Stimulated activated CD4-positive, alpha-beta T cell treated with anti-CD3 and anti-CD28 coated beads, Interleukin-1b, Interleukin-23, amount 100 ng/mL, for 48 hours (primary cell): Measurements from ENCODE around the gene GPR142.
"Not testable (repeated sequence)": the region's sequence is repeated elsewhere in the genome, so short reads cannot be mapped to it uniquely, and the experiment has no call there.

Experiments
- DNase-seq: peaks from one replicate; pipeline ENCODE4 v3.0.0-alpha.2; 2020

Gene GPR142

DNA sequence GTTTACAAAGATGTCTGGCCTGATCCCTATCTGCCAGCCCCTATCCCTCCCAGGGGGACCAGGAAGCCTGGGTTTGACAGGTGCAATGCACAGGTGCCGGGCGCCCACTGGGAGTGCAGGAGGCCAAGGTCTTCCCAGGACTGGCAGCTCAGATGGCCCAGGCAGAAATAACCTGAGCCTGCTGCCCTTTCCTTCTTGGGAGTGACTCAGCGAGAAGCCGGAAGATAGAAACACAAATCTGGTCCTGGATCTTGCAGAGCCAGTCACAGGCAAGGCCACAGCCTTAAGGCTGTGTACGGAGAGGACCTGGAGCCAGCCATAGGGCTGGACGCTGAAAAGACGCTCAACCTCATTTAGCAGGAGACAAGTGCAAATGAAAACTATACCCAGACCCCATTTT is 27.7 kb downstream of the GPR142 start:
- DNase-seq = no peak

DNA sequence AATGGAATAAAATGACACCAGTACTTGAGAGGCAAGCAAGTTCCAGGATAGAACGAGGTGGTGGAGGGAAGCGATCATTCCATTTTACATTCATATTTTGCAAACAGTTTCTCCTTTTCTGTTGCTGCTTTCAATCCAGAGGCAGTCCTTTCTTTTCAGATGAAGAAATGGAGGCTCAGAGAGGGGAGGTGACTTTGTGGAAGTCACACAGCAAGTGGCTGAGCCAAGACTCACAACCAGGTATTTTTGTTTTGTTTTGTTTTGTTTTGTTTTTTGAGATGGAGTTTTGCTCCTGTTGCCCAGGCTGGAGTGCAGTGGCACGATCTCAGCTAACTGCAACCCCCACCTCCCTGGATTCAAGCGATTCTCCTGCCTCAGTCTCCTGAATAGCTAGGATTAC is 29.3 kb downstream of the GPR142 start:
- no peak for DNase-seq

GRCh38 chr17:74402048-74402447 is 34.7 kb downstream of the GPR142 start:
- no peak for DNase-seq

DNA sequence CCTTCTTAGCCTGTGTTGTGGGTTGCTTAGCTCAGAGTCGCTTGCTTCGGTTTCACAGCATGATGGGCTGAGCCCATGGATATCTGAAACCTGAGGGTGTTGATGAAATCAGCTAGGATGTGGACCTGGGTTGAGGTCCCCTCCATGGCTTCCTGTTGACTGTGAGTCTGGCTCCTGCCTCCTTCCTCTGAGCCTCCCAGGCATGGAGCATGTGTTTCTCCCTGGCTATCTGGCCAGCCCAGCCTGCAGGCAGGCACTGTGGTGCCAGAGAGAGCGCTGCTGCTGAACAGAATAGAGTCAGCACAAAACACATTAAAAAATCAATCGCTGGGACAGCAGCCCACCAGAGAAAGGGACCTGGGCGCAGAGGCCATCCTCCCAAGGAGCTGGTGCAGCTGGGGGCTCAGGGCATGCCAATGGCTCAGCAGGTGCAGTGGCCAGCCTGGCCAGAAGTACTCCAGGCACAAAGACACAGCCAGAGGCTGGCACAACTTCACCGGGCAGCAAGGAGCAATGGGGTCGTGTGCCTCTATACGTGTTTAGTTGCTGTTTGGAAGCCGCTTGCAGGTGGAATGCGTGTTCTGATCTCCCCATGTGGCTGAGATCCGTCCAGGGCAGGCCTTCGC is 36.3 kb downstream of the GPR142 start:
- DNase-seq = no peak

GRCh38 chr17:74404218-74404617 is 36.9 kb downstream of the GPR142 start:
- DNase-seq = no peak

DNA sequence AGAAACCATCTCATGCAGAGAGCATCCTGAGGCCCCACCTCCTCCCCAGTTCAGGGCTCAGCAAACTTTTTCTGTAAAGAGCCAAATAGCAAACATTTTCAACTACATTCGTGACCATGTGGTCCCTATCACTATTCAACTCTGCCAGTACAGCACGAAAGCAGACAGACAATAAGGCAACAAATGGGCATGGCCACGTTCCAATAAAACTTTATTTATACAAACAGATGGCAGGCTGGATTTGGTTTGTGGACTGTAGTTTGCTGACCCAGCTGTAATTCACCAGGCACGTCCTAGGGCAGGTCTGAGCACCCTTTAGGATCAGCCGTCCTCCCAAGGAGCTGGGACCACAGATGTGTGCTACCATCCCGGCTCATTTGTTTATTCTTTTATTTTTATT is 37.5 kb downstream of the GPR142 start:
- DNase-seq = no peak

DNA sequence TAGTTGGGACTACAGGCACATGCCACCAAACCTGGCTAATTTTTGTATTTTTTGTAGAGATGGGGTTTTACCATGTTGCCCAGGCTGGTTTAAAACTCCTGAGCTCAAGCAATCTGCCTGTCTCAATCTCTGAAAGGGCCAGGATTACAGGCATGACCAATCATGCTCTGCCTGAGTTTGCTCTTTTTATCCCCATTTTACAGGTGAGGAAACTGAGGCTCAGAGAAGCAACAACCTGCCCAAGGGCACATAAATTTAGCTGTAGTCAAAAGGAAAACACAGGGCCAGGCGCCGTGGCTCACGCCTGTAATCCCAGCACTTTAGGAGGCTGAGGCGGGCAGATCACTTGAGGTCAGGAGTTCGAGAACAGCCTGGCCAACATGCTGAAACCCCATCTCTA is 38.0 kb downstream of the GPR142 start:
- not testable (repeated sequence) for DNase-seq

DNA sequence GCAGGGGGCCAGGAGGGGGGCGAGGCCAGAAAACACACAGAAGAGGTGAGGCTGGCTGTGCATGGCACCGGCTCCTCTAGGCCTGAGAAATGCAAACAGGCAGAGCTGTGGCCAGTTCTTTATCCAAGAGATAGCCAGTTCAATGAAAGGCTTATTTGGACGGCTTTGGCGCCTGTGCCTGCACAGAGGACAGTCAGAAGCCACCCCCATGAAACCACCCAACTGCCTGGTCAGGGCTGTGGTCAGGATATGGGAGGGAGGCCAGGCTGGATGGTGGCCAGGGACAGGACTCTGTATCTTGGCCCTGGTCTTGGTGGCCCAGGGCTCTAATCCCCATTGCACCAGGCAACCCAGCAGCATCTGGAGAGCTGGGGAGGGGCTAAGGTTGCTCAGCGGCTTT is 40.1 kb downstream of the GPR142 start:
- no peak for DNase-seq

DNA sequence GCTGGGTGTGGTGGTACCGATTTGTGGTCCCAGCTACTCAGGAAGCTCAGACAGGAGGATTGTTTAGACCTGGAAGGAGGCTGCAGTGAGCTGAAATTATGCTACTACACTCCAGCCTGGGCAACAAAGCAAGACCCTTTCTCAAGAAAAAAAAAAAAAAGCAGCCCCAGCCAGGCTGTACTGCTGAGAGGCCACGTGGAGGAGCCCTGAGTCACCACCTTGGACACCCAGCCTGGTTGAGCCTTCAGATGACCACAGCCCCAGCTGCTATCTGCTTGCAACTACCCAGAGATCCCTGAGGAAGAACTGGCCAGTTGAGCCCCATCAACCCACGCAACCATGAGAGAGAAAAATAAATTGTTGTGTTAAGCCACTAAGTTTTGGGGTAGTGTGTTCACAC is 41.0 kb downstream of the GPR142 start:
- no peak for DNase-seq

GRCh38 chr17:74408815-74409214 is 41.5 kb downstream of the GPR142 start:
- no peak for DNase-seq

DNA sequence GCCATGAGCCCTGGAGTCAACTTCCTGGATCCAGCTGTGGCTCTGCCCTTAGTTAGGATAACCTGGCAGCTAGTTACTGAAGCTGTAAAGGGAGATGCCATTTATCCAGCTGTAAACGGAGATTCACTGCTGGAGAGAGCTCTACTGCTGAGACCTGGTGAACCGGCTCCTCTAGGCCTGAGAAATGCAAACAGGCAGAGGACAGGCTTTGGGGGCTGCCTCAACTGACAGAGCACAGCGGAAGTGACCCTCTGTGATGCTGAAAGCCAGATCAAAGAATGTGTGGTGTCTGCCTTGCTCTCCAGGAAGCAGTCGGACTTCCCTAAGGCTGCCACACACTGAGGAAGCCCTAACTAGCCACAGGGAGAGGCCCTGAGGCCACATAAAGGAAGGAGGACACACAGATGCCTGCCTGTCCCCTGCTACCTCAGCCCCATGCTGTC is 42.7 kb downstream of the GPR142 start:
- no peak for DNase-seq

DNA sequence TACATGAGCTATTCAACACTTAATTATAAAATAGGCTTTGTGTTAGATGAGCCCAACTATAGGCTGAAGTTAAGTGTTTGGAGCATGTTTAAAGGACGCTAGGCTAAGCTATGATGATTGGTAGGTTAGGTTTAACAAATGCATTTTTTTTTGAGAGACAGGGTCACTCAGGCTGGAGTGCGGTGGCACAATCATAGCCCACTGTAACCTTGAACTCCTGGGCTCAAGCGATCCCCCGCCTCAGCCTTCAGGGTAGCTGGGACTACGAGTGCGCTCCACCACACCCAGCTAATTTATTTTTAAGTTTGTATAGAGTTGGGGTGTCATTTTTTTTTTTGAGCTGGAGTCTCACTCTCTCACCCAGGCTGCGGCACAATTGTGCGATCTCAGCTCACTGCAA is 45.3 kb downstream of the GPR142 start:
- no peak for DNase-seq

DNA sequence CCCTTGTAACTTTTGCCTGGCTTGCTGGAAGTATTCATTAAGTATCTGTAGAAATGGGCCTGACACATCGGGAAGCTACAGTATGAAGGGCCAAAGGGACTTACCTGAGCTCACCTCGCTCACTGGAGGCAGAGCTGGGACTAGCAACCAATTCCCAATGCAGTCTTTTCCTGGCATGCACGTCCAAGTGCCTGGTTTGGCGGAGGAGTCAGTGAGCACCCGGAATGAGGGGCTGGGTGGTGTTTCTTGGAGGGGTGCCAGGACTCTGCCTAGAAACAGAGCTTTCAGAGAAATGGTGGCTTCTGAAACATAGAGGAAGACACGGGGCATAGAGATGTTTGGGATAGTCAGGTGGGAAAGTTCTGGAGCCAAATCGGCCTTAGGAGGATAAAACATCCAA is 46.2 kb downstream of the GPR142 start:
- DNase-seq = no peak

- no peak for DNase-seq
Observed at GRCh38 chr17:74414510-74414909, 47.2 kb downstream of the GPR142 start.

DNA sequence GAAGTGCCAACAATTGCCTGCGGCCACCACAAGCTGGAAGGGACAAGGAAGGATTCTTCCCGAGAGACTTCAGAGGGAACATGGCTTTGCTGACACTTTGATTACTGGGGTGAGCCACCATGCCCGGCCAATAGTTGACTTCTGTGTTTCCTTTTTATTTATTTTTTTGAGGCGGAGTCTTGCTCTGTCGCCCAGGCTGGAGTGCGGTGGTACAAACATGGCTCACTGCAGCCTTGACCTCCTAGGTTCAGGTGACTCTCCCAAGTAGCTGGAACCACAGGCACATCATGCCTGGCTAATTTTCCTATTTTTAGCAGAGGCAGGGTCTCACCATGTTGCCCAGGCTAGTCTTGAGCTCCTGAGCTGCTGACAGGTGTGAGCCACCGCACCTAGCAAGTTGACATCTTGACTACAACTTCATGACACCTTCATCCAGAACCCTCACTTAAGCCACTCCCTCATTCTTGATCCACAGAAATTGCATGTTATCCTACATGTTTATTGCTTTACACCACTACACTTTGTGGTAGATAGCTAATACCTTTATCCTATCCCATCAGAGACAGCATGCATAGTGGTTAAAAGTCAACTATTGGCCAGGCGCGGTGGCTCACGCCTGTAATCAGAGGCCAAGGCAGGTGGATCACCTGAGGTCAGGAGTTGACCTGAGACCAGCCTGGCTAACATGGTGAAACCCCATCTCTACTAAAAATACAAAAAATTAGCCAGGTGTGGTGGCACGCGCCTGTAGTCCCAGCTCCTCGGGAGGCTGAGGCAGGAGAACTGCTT is 48.5 kb downstream of the GPR142 start:
- no peak for DNase-seq

DNA sequence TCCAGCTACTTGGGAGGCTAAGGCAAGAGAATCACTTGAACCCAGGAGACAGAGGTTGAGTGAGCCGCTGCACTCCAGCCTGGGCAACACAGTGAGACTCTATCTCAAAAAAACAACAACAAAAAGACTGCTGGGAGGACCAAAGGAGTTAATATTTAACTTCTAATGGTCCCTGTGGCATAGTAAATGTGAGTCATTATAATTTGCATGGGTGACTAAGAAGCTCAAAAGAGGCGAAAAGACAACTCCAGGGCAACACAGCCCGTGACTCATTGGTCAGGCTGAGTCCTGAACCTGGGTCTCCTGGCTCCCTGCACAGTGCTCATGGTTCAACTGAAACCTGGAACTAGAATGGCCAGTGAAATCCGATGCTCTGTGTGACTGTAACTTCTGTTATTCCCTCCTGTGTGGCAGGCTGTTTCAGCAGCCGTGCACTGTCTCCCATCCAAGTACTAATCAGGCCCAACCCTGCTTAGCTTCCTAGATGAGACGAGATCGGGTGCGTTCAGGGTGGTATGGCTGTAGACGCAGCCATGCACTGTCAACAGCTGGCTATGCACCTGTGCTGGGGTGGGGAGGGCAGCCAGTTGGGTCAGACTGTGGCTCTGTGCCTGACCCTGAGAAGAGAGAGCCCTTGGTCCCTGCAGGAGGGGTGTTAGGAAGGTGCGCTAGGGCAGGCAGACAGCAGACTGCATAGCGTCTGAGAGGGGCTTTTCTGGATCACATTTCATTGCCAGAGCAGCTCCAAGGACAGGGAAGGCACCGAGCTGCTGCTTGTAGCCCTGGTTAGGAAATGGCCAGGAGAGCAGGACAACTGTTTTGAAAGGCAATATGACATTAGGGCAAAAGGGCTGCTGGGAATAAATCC is 50.1 kb downstream of the GPR142 start:
- peak; percentile 8 for DNase-seq

DNA sequence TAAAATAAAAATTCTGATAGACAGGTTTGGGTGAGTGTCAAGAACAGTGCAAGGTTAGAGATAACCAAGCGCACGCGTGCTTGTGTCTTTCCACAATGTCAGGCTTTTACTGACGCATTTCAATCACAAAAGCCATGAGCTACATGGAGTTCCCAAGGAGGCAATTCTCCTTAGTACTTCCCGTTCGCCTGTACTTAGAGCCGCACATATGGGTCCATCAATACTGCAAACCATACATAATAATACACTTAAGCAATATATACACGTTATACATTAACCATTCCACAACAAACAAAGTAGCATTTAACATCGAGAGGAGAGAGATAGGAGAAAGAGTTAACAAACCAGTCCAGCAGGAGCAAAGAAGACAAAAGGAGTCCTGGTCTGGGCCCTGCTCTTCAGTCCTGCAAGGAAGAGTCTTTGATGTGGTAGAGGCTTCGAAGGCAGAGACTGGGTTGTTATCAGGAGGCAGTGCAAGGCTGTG is 52.7 kb downstream of the GPR142 start:
- no peak for DNase-seq
